Colonic mucosa (tissue), 4 donors: ENCODE results near the gene STK32C. TPM values are rescaled to one million over a fixed set of nuclear protein-coding genes. Genes with fewer than 3 reads are reported as not detected.

Source experiments
- DNase-seq: peaks from one replicate; pipeline ENCODE4 v3.0.0-alpha.2; 2020
- H3K27ac ChIP-seq: fragments of 200-600 bp; one replicate; pipeline ENCODE4 v1.8.0; 2021
- H3K27me3 ChIP-seq: fragments of 200-600 bp; one replicate; pipeline ENCODE4 v1.8.0; 2021
- H3K36me3 ChIP-seq: fragments of 200-600 bp; one replicate; pipeline ENCODE4 v1.8.0; 2021
- H3K4me1 ChIP-seq: fragments of 200-600 bp; one replicate; pipeline ENCODE4 v1.8.0; 2021; ENCODE audit warnings: mild to moderate bottlenecking
- H3K4me3 ChIP-seq: fragments of 200-600 bp; one replicate; pipeline ENCODE4 v1.8.0; 2021
- H3K9ac ChIP-seq, 2 donors: one replicate each; pipeline ENCODE4 v1.7.0; 2013; ENCODE audit warnings: control low read depth in 2 of 2, low read depth in 2 of 2, low read length in 2 of 2
- H3K9me3 ChIP-seq: fragments of 200-600 bp; one replicate; pipeline ENCODE4 v1.8.0; 2021
- CTCF ChIP-seq: fragments of 200-600 bp; IDR thresholded peaks from one replicate; pipeline ENCODE4 v1.8.0; 2022; ENCODE audit warnings: antibody characterized with exemption, mild to moderate bottlenecking
- intact Hi-C: fragments of 100-400 bp; cut with DNase I; formaldehyde crosslinking; loops from one replicate; pipeline ENCODE4 v1.14.1; 2022
- total RNA-seq, 2 donors: library from RNA; stranded (reverse); fragmentation: NEBNext Ultra II Directional in 1 of 2; extraction: Animal tissue kit (Norgen Biotek cat#: 25700) in 1 of 2; gene quantifications; one replicate each; pipeline ENCODE4 v1.2.1, GENCODE V29; 2021
- donor health status: healthy.
- donor health status: DM: no; HTN: no; CAD: no.
- donor health status: DM: no; HTN: no; CAD: no.

The STK32C gene
- total RNA-seq, 2 donors from 2014 or later, result 9.2 to 14.5 TPM

GRCh38 chr10:132239126-132240031, 68.4 kb downstream of the STK32C start:
- no peak for DNase-seq
- Histone ChIP-seq H3K27ac (no peak overlapping the region), H3K4me3 (no peak overlapping the region), H3K27me3 (no peaks in the 10 kb centered on the region), H3K9me3 (no peaks in the 10 kb centered on the region), H3K9ac (no peak overlapping the region), H3K36me3 (no peaks in the 10 kb centered on the region), H3K4me1 (no peaks in the 10 kb centered on the region)
- intact Hi-C loops, result no loop called here
- TF ChIP-seq CTCF, result no peak

GRCh38 chr10:132238371-132239125, 69.2 kb downstream of the STK32C start:
- H3K36me3 ChIP-seq, result no peaks in the 10 kb centered on the region
- H3K9ac ChIP-seq, result no peak overlapping the region
- intact Hi-C loops, result no loop called here
- H3K9me3 ChIP-seq, result no peaks in the 10 kb centered on the region
- no peak for TF ChIP-seq CTCF
- no peaks in the 10 kb centered on the region for H3K4me1 ChIP-seq
- no peaks in the 10 kb centered on the region for H3K27me3 ChIP-seq
- no peak for DNase-seq
- no peak overlapping the region for H3K4me3 ChIP-seq
- no peak overlapping the region for H3K27ac ChIP-seq

GRCh38 chr10:132237871-132238270, 69.9 kb downstream of the STK32C start:
- no peak for DNase-seq
- no peak overlapping the region for H3K27ac ChIP-seq
- TF ChIP-seq CTCF, result no peak
- no peak overlapping the region for H3K4me3 ChIP-seq
- H3K4me1 ChIP-seq, result no peaks in the 10 kb centered on the region
- H3K27me3 ChIP-seq, result no peaks in the 10 kb centered on the region
- no peaks in the 10 kb centered on the region for H3K36me3 ChIP-seq
- intact Hi-C loops, result no loop called here
- H3K9me3 ChIP-seq, result no peaks in the 10 kb centered on the region
- no peak overlapping the region for H3K9ac ChIP-seq

GRCh38 chr10:132237396-132237795, 70.4 kb downstream of the STK32C start:
- Histone ChIP-seq H3K36me3 (no peaks in the 10 kb centered on the region), H3K9me3 (no peaks in the 10 kb centered on the region), H3K9ac (no peak overlapping the region), H3K27ac (no peak overlapping the region), H3K4me1 (no peaks in the 10 kb centered on the region), H3K27me3 (no peaks in the 10 kb centered on the region), H3K4me3 (no peak overlapping the region)
- intact Hi-C loops, result no loop called here
- no peak for TF ChIP-seq CTCF
- DNase-seq, result no peak

- TF ChIP-seq CTCF, result no peak
- Histone ChIP-seq H3K9ac (no peak overlapping the region), H3K4me3 (no peak overlapping the region), H3K9me3 (no peaks in the 10 kb centered on the region), H3K4me1 (no peaks in the 10 kb centered on the region), H3K27ac (no peak overlapping the region), H3K27me3 (no peaks in the 10 kb centered on the region), H3K36me3 (no peaks in the 10 kb centered on the region)
- DNase-seq, result no peak
- intact Hi-C loops, result no loop called here
Observed at GRCh38 chr10:132236881-132237280, 70.9 kb downstream of the STK32C start.
